ENCODE data around the gene CFAP20DC. TPM values are rescaled to one million over a fixed set of nuclear protein-coding genes. Genes with fewer than 3 reads are reported as not detected.

CFAP20DC gene
- total and polyA plus RNA-seq, 12 donors, result 0.35 to 6.0 (median 2.0) TPM

DNA sequence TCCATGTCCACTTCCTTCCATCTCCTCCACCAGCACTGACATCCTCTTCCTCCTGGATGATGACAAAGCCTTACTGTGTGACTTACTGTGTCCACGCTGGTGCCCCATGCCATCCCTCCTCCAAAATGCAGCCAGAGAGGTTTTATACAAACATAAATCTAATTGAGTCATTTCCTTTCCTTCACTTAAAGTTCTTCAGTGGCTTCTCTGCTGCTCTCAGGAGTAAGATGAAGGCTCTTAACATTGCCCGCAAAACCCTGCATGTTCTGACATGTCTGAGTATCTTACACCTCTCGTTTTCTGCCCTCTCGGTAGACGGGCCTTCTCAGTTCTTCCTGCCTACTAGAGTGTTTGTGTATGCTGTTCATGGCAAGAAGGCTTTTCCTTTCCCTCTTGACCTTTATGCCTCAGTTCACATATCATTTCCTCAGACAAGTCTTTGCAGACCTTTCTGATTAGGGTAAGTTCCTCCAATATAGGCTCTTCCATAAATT is 175.5 kb downstream of the CFAP20DC start:
- WGBS, 4 donors, result 81 to 89% (median 81%) methylated on average over 5 of the region's 5 CpGs
- Histone ChIP-seq H3K4me3 (no peak overlapping the region), H3K27me3 (no peaks in the 10 kb centered on the region), H3K36me3 (replicated peaks in 1 of 2) (no peaks in the 10 kb centered on the region), H3K4me1 (replicated peaks in 1 of 2) (no peaks in the 10 kb centered on the region), H3K9me3 (replicated peaks in 1 of 3) (no peaks in the 10 kb centered on the region), H3K27ac (no peak overlapping the region)
- intact Hi-C loops (cut with DNase I), result no loop called here
- no peak for DNase-seq
- TF ChIP-seq POLR2A (IDR thresholded peaks at IDR 0.05), result no peak
- TF ChIP-seq, protein P1, sequence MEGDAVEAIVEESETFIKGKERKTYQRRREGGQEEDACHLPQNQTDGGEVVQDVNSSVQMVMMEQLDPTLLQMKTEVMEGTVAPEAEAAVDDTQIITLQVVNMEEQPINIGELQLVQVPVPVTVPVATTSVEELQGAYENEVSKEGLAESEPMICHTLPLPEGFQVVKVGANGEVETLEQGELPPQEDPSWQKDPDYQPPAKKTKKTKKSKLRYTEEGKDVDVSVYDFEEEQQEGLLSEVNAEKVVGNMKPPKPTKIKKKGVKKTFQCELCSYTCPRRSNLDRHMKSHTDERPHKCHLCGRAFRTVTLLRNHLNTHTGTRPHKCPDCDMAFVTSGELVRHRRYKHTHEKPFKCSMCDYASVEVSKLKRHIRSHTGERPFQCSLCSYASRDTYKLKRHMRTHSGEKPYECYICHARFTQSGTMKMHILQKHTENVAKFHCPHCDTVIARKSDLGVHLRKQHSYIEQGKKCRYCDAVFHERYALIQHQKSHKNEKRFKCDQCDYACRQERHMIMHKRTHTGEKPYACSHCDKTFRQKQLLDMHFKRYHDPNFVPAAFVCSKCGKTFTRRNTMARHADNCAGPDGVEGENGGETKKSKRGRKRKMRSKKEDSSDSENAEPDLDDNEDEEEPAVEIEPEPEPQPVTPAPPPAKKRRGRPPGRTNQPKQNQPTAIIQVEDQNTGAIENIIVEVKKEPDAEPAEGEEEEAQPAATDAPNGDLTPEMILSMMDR (IDR thresholded peaks at IDR 0.05), result no peak

DNA sequence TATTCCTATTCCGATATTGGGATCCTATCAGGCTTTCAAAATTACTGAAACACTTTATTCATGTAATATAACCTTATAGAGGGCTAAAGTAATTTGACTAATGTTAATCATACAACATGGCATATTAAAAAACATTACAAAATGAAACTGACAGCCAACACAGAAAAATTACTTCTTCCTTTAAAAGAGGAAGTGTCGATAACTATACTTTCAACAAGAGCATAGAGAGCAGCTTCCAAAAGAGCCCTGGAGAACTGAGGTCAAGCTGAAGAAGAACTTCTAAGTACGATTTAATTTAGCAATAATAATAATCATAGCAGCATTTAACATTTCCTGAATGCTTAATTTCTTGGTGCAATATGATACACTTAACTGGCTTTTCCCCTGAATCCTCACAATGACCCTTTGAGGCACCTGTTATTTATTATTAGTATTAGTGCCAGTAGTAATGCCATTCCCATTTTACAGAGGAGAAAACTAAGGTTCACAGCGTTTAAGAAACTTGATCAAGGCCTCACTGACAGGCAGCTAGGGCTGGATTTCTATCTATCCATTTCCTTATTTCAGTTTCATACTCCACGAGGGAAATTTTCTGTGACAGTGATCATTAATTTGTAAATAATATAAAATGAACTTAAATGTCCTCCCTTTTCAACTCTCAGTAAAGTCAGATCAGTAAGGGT is 181.6 kb downstream of the CFAP20DC start:
- Histone ChIP-seq H3K36me3 (replicated peaks in 1 of 2) (no peaks in the 10 kb centered on the region), H3K9me3 (replicated peaks in 1 of 3) (no peaks in the 10 kb centered on the region), H3K4me1 (replicated peaks in 1 of 2) (no peaks in the 10 kb centered on the region), H3K4me3 (no peak overlapping the region), H3K27ac (no peak overlapping the region), H3K27me3 (no peaks in the 10 kb centered on the region)
- TF ChIP-seq, protein P1 (IDR thresholded peaks at IDR 0.05), result no peak
- TF ChIP-seq POLR2A (IDR thresholded peaks at IDR 0.05), result no peak
- no peak for DNase-seq
- WGBS, 4 donors, result 67 to 77% (median 74%) methylated on average over 5 of the region's 5 CpGs
- intact Hi-C loops (cut with DNase I), result no loop called here

DNA sequence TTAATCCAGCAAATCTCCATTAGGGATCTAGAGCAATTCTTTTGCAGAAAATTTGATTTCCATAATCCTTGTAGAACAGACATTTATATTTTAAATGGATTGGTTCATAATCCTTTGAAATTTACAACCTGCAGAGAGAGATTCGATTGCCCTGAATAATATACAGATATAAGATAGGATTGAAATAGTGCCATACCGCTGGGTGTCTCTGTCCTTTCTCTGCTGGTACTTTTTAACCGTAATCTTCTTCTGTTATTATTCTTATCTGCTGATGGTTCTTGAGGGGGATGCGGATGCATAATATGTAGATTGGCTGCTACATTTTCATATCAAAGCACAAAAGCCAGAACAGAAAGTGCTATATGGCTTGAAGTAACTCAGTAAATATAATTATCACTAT is 182.2 kb downstream of the CFAP20DC start:
- Histone ChIP-seq H3K4me1 (replicated peaks in 1 of 2) (no peaks in the 10 kb centered on the region), H3K27me3 (no peaks in the 10 kb centered on the region), H3K9me3 (replicated peaks in 1 of 3) (no peaks in the 10 kb centered on the region), H3K4me3 (no peak overlapping the region), H3K27ac (no peak overlapping the region), H3K36me3 (replicated peaks in 1 of 2) (no peaks in the 10 kb centered on the region)
- intact Hi-C loops (cut with DNase I), result no loop called here
- 75 to 84% (median 79%) methylated on average over 4 of the region's 4 CpGs for WGBS, 4 donors
- DNase-seq, result no peak
- TF ChIP-seq, protein P1 (IDR thresholded peaks at IDR 0.05), result no peak
- TF ChIP-seq POLR2A (IDR thresholded peaks at IDR 0.05), result no peak

DNA sequence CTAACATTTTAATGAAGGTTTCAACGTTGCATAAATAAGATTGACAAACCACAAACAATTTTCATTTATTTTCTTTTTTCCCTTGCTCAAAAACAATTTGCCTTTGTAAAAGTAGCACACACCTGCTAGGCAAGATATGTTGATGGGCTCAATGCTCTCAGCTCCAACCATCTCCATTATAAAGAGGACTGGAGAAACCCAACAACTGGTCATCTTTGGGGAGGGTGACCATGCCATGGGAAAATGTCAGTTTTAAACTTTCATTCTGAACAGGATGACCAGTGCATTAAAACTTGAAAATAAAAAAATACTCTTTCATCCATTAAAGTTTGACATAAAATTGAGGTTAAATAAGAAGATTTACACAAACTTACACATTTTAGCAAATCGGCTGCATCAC is 183.7 kb downstream of the CFAP20DC start:
- no peak for DNase-seq
- intact Hi-C loops (cut with DNase I), result no loop called here
- WGBS, 4 donors, result 70 to 77% (median 71%) methylated on average over 2 of the region's 2 CpGs
- no peaks in the 10 kb centered on the region for H3K4me1 ChIP-seq (replicated peaks in 1 of 2)
- H3K36me3 ChIP-seq (replicated peaks in 1 of 2), result no peaks in the 10 kb centered on the region
- H3K4me3 ChIP-seq, result no peak overlapping the region
- no peak overlapping the region for H3K27ac ChIP-seq
- no peaks in the 10 kb centered on the region for H3K9me3 ChIP-seq (replicated peaks in 1 of 3)
- TF ChIP-seq, protein P1 (IDR thresholded peaks at IDR 0.05), result no peak
- TF ChIP-seq POLR2A (IDR thresholded peaks at IDR 0.05), result no peak
- H3K27me3 ChIP-seq, result no peaks in the 10 kb centered on the region
